Uterus (tissue), 4 donors: ENCODE data around the gene SCN3B. TPM values are rescaled to one million over a fixed set of nuclear protein-coding genes. Genes with fewer than 3 reads are reported as not detected.

Source experiments
- DNase-seq, 2 donors: peaks; one replicate each; pipeline ENCODE4 v3.0.0-alpha.2; 2019 to 2020
- H3K27ac ChIP-seq, 2 donors: fragments of 200-600 bp; sonication (generic); 1 replicate in 1 of 2; 2 replicates in 1 of 2; pipeline ENCODE4 v1.5.1; 2016 to 2018
- H3K27me3 ChIP-seq, 2 donors: fragments of 200-600 bp; sonication (generic); one replicate each; pipeline ENCODE4 v1.5.1; 2018 to 2019; ENCODE audit warnings: control low read depth in 1 of 2
- H3K36me3 ChIP-seq, 2 donors: fragments of 200-600 bp; sonication (generic); one replicate each; pipeline ENCODE4 v1.5.1; 2019; ENCODE audit warnings: control low read depth in 1 of 2
- H3K4me1 ChIP-seq, 2 donors: fragments of 200-600 bp; sonication (generic); one replicate each; pipeline ENCODE4 v1.5.1; 2018 to 2019; ENCODE audit warnings: control low read depth in 1 of 2
- H3K4me3 ChIP-seq, 2 donors: fragments of 200-600 bp; sonication (generic); 1 replicate in 1 of 2; 2 replicates in 1 of 2; pipeline ENCODE4 v1.5.1; 2018 to 2019; ENCODE audit warnings: mild to moderate bottlenecking in 1 of 2
- H3K9me3 ChIP-seq, 2 donors: fragments of 200-600 bp; sonication (generic); one replicate each; pipeline ENCODE4 v1.5.1; 2019; ENCODE audit warnings: control low read depth in 1 of 2
- POLR2A ChIP-seq, 2 donors: fragments of 450-650 bp; IDR thresholded peaks; one replicate each; pipeline ENCODE4 v1.6.1; 2016; ENCODE audit warnings: antibody characterized with exemption in 2 of 2, mild to moderate bottlenecking in 1 of 2, moderate library complexity in 1 of 2
- intact Hi-C: fragments of 100-400 bp; cut with DNase I; formaldehyde crosslinking; loops from one replicate; pipeline ENCODE4 v1.15.1; 2023; ENCODE audit warnings: low total_unique reads
- total RNA-seq, 4 donors: library from RNA; depleted of rRNA in 3 of 4; stranded (reverse); fragments of >200 nt in 3 of 4; gene quantifications; one replicate each; pipeline versions ENCODE4 v1.1.0 to v1.2.4, GENCODE V29; 2014 to 2023
- TF ChIP-seq, protein P1 (sequence below), 4 experiments: fragments of 200-600 bp in 2 of 4; fragments of 450-650 bp in 2 of 4; sonication (generic) in 2 of 4; IDR thresholded peaks; one replicate each; pipeline ENCODE4 v1.5.1; 2016 to 2019; ENCODE audit warnings: antibody characterized with exemption in 4 of 4, mild to moderate bottlenecking in 2 of 4, moderate library complexity in 1 of 4
- donor health status: DM: yes; HTN: yes; CAD: no.

SCN3B gene
- total RNA-seq, 4 donors from 2014 or later, result 0.51 to 2.8 (median 2.0) TPM

DNA sequence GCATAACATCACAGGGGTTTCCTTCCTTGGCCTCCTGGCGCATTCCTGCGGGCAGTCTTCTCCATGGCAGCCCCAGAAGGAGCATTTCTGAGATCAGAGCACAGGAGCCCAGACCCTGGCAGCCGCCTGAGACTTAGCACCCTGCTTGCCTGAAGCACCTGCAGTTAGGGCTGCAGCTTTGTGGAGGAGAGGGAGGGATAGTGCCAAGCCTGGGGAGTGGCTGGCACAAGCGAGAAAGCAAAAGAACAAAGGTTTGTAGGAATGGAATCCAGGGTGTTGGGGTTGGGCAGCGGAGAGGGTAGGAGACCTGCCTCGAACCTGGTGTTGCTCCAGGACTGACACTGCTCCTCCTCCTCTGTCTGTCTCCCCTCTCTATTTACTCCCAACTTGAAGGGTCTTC lies 66.9 kb downstream of the SCN3B start:
- TF ChIP-seq, protein P1, sequence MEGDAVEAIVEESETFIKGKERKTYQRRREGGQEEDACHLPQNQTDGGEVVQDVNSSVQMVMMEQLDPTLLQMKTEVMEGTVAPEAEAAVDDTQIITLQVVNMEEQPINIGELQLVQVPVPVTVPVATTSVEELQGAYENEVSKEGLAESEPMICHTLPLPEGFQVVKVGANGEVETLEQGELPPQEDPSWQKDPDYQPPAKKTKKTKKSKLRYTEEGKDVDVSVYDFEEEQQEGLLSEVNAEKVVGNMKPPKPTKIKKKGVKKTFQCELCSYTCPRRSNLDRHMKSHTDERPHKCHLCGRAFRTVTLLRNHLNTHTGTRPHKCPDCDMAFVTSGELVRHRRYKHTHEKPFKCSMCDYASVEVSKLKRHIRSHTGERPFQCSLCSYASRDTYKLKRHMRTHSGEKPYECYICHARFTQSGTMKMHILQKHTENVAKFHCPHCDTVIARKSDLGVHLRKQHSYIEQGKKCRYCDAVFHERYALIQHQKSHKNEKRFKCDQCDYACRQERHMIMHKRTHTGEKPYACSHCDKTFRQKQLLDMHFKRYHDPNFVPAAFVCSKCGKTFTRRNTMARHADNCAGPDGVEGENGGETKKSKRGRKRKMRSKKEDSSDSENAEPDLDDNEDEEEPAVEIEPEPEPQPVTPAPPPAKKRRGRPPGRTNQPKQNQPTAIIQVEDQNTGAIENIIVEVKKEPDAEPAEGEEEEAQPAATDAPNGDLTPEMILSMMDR (IDR thresholded peaks at IDR 0.05), result no peak
- no peak for TF ChIP-seq POLR2A (IDR thresholded peaks at IDR 0.05)
- Histone ChIP-seq H3K27ac (no peak overlapping the region), H3K4me3 (no peak overlapping the region), H3K36me3 (no peaks in the 10 kb centered on the region), H3K9me3 (no peaks in the 10 kb centered on the region), H3K27me3 (no peaks in the 10 kb centered on the region), H3K4me1 (no peaks in the 10 kb centered on the region)
- intact Hi-C loops, result no loop called here
- no peak for DNase-seq

GRCh38 chr11:123587044-123587443 lies 67.4 kb downstream of the SCN3B start:
- H3K9me3 ChIP-seq, result no peaks in the 10 kb centered on the region
- H3K27ac ChIP-seq, result no peak overlapping the region
- DNase-seq, result no peak
- TF ChIP-seq, protein P1 (IDR thresholded peaks at IDR 0.05), result no peak
- no peak for TF ChIP-seq POLR2A (IDR thresholded peaks at IDR 0.05)
- intact Hi-C loops, result no loop called here
- H3K4me3 ChIP-seq, result no peak overlapping the region
- no peaks in the 10 kb centered on the region for H3K4me1 ChIP-seq
- H3K27me3 ChIP-seq, result no peaks in the 10 kb centered on the region
- H3K36me3 ChIP-seq, result no peaks in the 10 kb centered on the region

- Histone ChIP-seq H3K27me3 (no peaks in the 10 kb centered on the region), H3K4me3 (no peak overlapping the region), H3K9me3 (no peaks in the 10 kb centered on the region), H3K36me3 (no peaks in the 10 kb centered on the region), H3K4me1 (no peaks in the 10 kb centered on the region), H3K27ac (no peak overlapping the region)
- no peak for DNase-seq
- intact Hi-C loops, result no loop called here
- TF ChIP-seq, protein P1 (IDR thresholded peaks at IDR 0.05), result no peak
- no peak for TF ChIP-seq POLR2A (IDR thresholded peaks at IDR 0.05)
Measured at GRCh38 chr11:123586568-123586967, 67.9 kb downstream of the SCN3B start.

DNA sequence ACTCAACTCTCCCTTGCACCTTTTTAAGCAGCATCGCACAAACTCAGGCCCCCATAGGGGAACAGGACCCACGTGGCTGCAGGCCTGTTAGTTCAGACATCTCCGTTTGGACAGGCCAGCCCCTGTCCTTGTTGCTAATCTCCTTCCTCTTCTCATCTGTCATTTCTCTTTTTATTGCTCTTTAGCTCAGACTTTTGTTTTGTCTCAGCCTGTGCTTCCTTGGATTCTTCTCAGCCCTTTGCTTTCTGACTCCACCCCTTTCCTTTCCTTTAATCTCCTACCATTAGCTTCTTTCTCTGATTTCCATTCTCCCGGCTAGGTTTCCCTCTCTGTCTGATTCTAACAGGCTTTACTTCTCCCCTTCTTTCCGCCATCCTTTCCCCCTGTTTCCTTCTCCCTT lies 68.7 kb downstream of the SCN3B start:
- Histone ChIP-seq H3K4me1 (no peaks in the 10 kb centered on the region), H3K9me3 (no peaks in the 10 kb centered on the region), H3K27ac (no peak overlapping the region), H3K4me3 (no peak overlapping the region), H3K36me3 (no peaks in the 10 kb centered on the region), H3K27me3 (no peaks in the 10 kb centered on the region)
- TF ChIP-seq, protein P1 (IDR thresholded peaks at IDR 0.05), result no peak
- TF ChIP-seq POLR2A (IDR thresholded peaks at IDR 0.05), result no peak
- DNase-seq, result no peak
- intact Hi-C loops, result no loop called here

GRCh38 chr11:123585206-123585605 lies 69.2 kb downstream of the SCN3B start:
- intact Hi-C loops, result no loop called here
- no peak for TF ChIP-seq POLR2A (IDR thresholded peaks at IDR 0.05)
- TF ChIP-seq, protein P1 (IDR thresholded peaks at IDR 0.05), result no peak
- Histone ChIP-seq H3K27me3 (no peaks in the 10 kb centered on the region), H3K27ac (no peak overlapping the region), H3K4me3 (no peak overlapping the region), H3K36me3 (no peaks in the 10 kb centered on the region), H3K9me3 (no peaks in the 10 kb centered on the region), H3K4me1 (no peaks in the 10 kb centered on the region)
- DNase-seq, result no peak
